Thyroid gland (tissue), 4 donors: Measurements from ENCODE around the gene SLC29A2. TPM values are rescaled to one million over a fixed set of nuclear protein-coding genes. Genes with fewer than 3 reads are reported as not detected.

Source experiments
- DNase-seq, 2 donors: peaks; one replicate each; pipeline ENCODE4 v3.0.0-alpha.2; 2019
- H3K27ac ChIP-seq, 3 donors: fragments of 200-600 bp; sonication (generic); 1 replicate in 2 of 3; 2 replicates in 1 of 3; pipeline ENCODE4 v1.5.1; 2016 to 2019; ENCODE audit warnings: mild to moderate bottlenecking in 1 of 3, moderate library complexity in 1 of 3
- H3K27me3 ChIP-seq: fragments of 200-600 bp; sonication (generic); one replicate; pipeline ENCODE4 v1.5.1; 2019
- H3K36me3 ChIP-seq, 2 donors: fragments of 200-600 bp; sonication (generic); one replicate each; pipeline ENCODE4 v1.5.1; 2016 to 2019
- H3K4me1 ChIP-seq, 2 donors: fragments of 200-600 bp; sonication (generic); one replicate each; pipeline ENCODE4 v1.5.1; 2017 to 2019
- H3K4me3 ChIP-seq, 3 donors: fragments of 200-600 bp; sonication (generic); replicated peaks in 1 of 3; 1 replicate in 2 of 3; 2 replicates in 1 of 3; pipeline ENCODE4 v1.5.1; 2016; ENCODE audit warnings: mild to moderate bottlenecking in 1 of 3
- H3K9me3 ChIP-seq: fragments of 200-600 bp; sonication (generic); one replicate; pipeline ENCODE4 v1.5.1; 2017
- POLR2A ChIP-seq, 2 donors: fragments of 450-650 bp; IDR thresholded peaks; one replicate each; pipeline ENCODE4 v1.6.1; 2017; ENCODE audit warnings: antibody characterized with exemption in 2 of 2, mild to moderate bottlenecking in 2 of 2, moderate library complexity in 1 of 2
- WGBS, 2 donors: methylation state at CpG; one replicate each; pipeline ENCODE4 v1.1.5; 2017; 5-methylcytosine and 5-hydroxymethylcytosine counted together
- intact Hi-C: fragments of 100-400 bp; cut with DNase I; formaldehyde crosslinking; loops from one replicate; pipeline ENCODE4 v1.15.1; 2023
- total RNA-seq, 4 donors: library from RNA; depleted of rRNA; stranded (reverse); fragments of >200 nt; gene quantifications; one replicate each; pipeline ENCODE4 v1.2.3, GENCODE V29; 2016
- TF ChIP-seq, protein P1 (sequence below), 6 experiments: fragments of 200-600 bp in 3 of 6; fragments of 450-650 bp in 3 of 6; sonication (generic) in 3 of 6; IDR thresholded peaks; one replicate each; pipeline ENCODE4 v1.5.1; 2016 to 2019; ENCODE audit warnings: antibody characterized with exemption in 6 of 6, mild to moderate bottlenecking in 2 of 6, inconsistent platforms in 1 of 6, moderate library complexity in 1 of 6

Gene SLC29A2
- total RNA-seq, 4 donors from 2014 or later, result 5.0 to 11.4 (median 8.3) TPM

DNA sequence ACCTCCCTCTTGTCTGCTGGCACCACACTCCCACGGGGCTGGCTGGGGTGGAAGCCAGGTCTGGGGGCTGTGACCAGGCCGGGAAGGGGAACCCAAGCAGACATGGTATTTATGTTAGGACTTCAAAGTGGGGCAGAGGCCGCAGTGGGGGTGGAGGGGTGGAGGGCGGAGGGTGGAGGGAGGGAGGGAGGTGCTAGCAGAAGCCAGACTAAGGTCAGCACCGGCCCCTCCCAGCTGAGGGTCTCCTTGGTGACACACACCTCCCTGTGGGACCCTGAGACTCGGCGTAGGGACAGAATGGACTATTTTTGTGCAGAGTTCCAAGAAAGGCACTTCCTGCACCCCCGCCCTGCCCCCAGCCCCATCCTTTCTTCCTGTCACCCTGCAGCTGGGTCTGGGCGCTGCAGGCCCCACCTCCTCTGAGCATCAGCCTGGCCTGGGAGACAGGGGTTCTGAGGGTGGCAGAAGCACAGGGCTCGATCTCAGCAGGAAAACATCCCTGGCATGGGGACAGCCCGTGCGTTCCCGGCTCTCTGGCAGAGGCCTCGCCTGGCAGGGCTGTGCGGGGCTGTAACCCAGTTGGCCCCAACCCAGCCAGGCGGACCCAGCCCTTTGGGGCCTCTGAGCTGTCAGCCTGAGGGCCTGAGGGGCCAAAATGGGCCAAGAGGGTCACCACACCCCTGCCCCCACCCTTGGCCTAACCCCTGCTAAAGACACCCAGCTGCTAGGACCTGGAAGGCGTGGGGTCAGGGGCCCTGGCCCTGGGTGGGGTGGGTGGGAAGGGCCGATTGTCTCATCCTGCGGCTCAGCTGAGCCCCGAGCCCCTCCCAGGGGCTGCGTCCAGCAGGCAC lies 45.1 kb downstream of the SLC29A2 start:
- Histone ChIP-seq H3K9me3 (no peaks in the 10 kb centered on the region), H3K27ac (peak overlapping the region in 2 of 3 donors; percentile 41 to 43), H3K36me3 (no peaks in the 10 kb centered on the region), H3K4me3 (no peak overlapping the region), H3K4me1 (peaks cover 0 to 28% of the 10 kb centered on the region in 2 donors), H3K27me3 (no peaks in the 10 kb centered on the region)
- 57 to 60% methylated on average over 9 to 12 of the region's 21 CpGs for WGBS, 2 donors
- TF ChIP-seq, protein P1, sequence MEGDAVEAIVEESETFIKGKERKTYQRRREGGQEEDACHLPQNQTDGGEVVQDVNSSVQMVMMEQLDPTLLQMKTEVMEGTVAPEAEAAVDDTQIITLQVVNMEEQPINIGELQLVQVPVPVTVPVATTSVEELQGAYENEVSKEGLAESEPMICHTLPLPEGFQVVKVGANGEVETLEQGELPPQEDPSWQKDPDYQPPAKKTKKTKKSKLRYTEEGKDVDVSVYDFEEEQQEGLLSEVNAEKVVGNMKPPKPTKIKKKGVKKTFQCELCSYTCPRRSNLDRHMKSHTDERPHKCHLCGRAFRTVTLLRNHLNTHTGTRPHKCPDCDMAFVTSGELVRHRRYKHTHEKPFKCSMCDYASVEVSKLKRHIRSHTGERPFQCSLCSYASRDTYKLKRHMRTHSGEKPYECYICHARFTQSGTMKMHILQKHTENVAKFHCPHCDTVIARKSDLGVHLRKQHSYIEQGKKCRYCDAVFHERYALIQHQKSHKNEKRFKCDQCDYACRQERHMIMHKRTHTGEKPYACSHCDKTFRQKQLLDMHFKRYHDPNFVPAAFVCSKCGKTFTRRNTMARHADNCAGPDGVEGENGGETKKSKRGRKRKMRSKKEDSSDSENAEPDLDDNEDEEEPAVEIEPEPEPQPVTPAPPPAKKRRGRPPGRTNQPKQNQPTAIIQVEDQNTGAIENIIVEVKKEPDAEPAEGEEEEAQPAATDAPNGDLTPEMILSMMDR (IDR thresholded peaks at IDR 0.05), result no peak
- no peak for TF ChIP-seq POLR2A (IDR thresholded peaks at IDR 0.05)
- DNase-seq, result no peak
- intact Hi-C loops, result no loop called here

DNA sequence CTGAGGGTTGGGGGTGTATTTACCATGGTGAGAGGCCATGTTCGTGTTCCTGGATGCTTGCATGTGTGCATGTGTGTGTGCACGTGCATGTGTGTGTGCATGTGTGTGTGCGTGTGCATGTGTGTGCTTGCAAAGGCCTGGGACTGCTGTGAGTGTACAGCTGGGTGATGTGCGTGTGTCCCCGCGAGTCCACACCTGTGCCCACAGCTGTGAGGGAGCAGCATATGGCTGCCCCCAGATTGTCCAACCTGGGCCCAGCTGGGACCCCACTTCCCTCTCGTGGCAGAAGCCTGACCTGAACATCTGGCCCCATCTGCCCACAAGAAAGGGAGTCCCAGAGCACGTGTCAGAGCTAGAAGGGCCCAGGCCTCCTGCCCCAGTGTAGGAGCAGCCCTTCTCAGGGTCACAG lies 46.3 kb downstream of the SLC29A2 start:
- peaks cover 0 to 28% of the 10 kb centered on the region in 2 donors for H3K4me1 ChIP-seq
- H3K36me3 ChIP-seq, result no peaks in the 10 kb centered on the region
- H3K9me3 ChIP-seq, result no peaks in the 10 kb centered on the region
- WGBS, 2 donors, result 67 to 86% methylated on average over 2 to 3 of the region's 8 CpGs
- no peak for DNase-seq
- TF ChIP-seq, protein P1 (IDR thresholded peaks at IDR 0.05), result no peak
- TF ChIP-seq POLR2A (IDR thresholded peaks at IDR 0.05), result no peak
- H3K27me3 ChIP-seq, result no peaks in the 10 kb centered on the region
- peak overlapping the region in 1 of 3 donors; percentile 41 for H3K27ac ChIP-seq
- H3K4me3 ChIP-seq, result no peak overlapping the region
- intact Hi-C loops, result no loop called here

DNA sequence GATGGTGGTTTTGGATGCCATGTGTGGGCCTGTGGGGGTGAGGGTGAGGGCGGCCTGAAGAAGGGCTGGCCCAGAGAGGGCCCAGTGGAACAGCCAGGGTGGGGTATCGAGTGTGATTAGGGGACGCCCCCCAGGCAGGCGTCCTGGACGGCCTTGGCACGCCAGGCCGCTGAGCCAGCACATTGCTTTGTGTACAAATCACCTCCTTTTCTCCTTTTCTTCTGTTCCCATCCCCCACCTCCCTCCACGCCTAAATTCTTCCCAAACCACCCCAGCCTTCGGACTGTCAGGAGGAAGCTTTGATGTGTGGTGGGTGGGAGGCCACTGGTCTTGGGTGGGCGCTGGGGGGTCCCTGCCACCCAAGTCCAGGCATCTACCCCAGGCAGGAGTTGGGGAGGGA lies 46.9 kb downstream of the SLC29A2 start:
- no peak overlapping the region for H3K4me3 ChIP-seq
- H3K9me3 ChIP-seq, result no peaks in the 10 kb centered on the region
- no peak for DNase-seq
- peaks cover 0 to 28% of the 10 kb centered on the region in 2 donors for H3K4me1 ChIP-seq
- 55 to 76% methylated on average over 10 of the region's 10 CpGs for WGBS, 2 donors
- intact Hi-C loops, result no loop called here
- H3K27me3 ChIP-seq, result no peaks in the 10 kb centered on the region
- no peaks in the 10 kb centered on the region for H3K36me3 ChIP-seq
- TF ChIP-seq POLR2A (IDR thresholded peaks at IDR 0.05), result no peak
- TF ChIP-seq, protein P1 (IDR thresholded peaks at IDR 0.05), result no peak
- H3K27ac ChIP-seq, result no peak overlapping the region

DNA sequence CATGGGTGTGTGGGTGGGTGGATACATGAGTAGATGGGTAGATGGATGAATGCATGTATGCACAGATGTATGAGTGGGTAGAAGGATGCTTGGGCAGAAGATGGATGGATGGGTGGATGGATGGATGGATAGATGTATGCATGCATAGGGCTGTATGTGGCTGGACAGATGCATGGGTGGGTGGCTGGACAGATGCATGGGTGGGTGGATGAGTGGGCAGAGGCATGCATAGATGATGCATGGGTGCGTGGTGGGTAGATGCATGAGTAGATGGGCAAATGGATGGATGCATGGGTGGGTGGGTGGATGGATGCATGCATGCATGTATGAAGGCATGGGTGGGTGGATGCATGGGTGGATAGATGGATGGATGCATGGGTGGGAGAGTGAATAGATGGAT lies 47.9 kb downstream of the SLC29A2 start:
- no peak overlapping the region for H3K4me3 ChIP-seq
- WGBS, 2 donors, result 92 to 98% methylated on average over 1 of the region's 1 CpG
- no peaks in the 10 kb centered on the region for H3K36me3 ChIP-seq
- intact Hi-C loops, result no loop called here
- no peak overlapping the region for H3K27ac ChIP-seq
- H3K4me1 ChIP-seq, result peaks cover 0 to 27% of the 10 kb centered on the region in 2 donors
- H3K27me3 ChIP-seq, result no peaks in the 10 kb centered on the region
- no peaks in the 10 kb centered on the region for H3K9me3 ChIP-seq
- no peak for DNase-seq
- no peak for TF ChIP-seq POLR2A (IDR thresholded peaks at IDR 0.05)
- TF ChIP-seq, protein P1 (IDR thresholded peaks at IDR 0.05), result no peak

DNA sequence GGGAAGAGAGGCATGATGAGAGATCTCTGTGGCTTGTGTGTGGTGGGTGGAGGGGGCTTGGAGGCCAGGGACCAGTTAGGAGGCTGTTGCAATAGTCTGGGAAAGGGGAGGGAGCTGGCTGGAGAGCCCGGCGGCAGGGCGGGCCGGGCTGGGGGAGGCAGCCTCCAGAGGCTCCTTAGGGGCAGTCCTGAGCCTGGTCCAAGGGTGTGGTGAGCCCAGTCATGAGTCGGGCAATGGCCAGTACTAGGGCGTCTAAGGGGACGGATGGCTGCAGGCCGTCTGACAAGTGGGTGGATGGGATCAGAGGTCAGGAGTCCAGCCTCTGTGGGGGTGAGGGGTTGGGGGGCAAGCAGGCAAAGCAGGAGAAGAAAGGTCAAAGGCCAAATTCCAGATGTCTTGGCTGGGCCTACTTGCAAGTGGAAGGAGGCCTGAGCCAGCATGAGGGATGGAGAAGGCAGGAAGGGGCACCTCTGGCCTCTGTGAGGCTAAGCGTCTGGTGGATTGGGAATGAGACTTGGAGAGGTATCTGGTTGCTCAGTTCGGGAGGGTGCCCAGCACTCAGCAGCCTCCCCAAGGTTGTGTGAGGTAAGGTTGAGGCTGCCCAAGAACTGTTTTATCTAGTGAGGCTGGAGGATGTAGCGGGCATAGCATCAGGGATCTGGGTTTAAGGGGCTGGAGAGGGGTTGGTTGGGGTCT lies 48.7 kb downstream of the SLC29A2 start:
- DNase-seq, result peak; percentile 13 to 19
- Histone ChIP-seq H3K27ac (no peak overlapping the region), H3K36me3 (no peaks in the 10 kb centered on the region), H3K9me3 (no peaks in the 10 kb centered on the region), H3K27me3 (no peaks in the 10 kb centered on the region), H3K4me1 (peaks cover 0 to 24% of the 10 kb centered on the region in 2 donors), H3K4me3 (no peak overlapping the region)
- no peak for TF ChIP-seq POLR2A (IDR thresholded peaks at IDR 0.05)
- TF ChIP-seq, protein P1 (IDR thresholded peaks at IDR 0.05), result no peak
- 79 to 82% methylated on average over 11 of the region's 11 CpGs for WGBS, 2 donors
- intact Hi-C loops, result no loop called here
